HL-60 (cell line): ENCODE results near the gene KLK10.

Experiments used
- DNase-seq, 2 experiments: peaks; one replicate each; pipeline ENCODE4 v3.0.0-alpha.2; 2010 to 2020; ENCODE audit warnings: low read depth in 1 of 2, low spot score in 1 of 2
- H3K27ac ChIP-seq: fragments of 250-450 bp; sonication (Bioruptor Pico); replicated peaks from 2 replicates; pipeline ENCODE4 v1.5.1; 2020; ENCODE audit warnings: mild to moderate bottlenecking, moderate library complexity
- H3K27me3 ChIP-seq: fragments of 250-450 bp; sonication (Bioruptor Pico); 2 replicates; pipeline ENCODE4 v1.5.1; 2021; ENCODE audit warnings: mild to moderate bottlenecking, moderate library complexity; ENCODE audit not compliant: insufficient read depth, poor library complexity, severe bottlenecking
- H3K4me3 ChIP-seq: replicated peaks from 2 replicates; pipeline ENCODE4 v1.5.1; 2011; ENCODE audit warnings: mild to moderate bottlenecking, control low read depth, low read length; ENCODE audit not compliant: insufficient read depth
- CTCF ChIP-seq: IDR thresholded peaks from one replicate; pipeline ENCODE4 v1.5.1; 2011; ENCODE audit warnings: low read length, control low read depth, inconsistent platforms; ENCODE audit not compliant: insufficient read depth
- GABPA ChIP-seq: IDR thresholded peaks from 2 replicates; pipeline ENCODE4 v1.6.1; 2012; ENCODE audit warnings: low read depth
- POLR2AphosphoS5 ChIP-seq: IDR thresholded peaks from 2 replicates; pipeline ENCODE4 v1.6.1; 2012; ENCODE audit warnings: low read depth
- REST ChIP-seq: IDR thresholded peaks from 2 replicates; pipeline ENCODE4 v1.6.1; 2012; ENCODE audit warnings: low read depth; ENCODE audit not compliant: insufficient replicate concordance
- SPI1 ChIP-seq: IDR thresholded peaks from 2 replicates; pipeline ENCODE4 v1.6.1; 2012; ENCODE audit warnings: low read depth, mild to moderate bottlenecking, borderline replicate concordance

KLK10 gene

GRCh38 chr19:51010066-51010795, 9.3 kb downstream of the KLK10 start:
- Histone ChIP-seq H3K27ac (no peak overlapping the region), H3K4me3 (no peak overlapping the region), H3K27me3 (no peaks in the 10 kb centered on the region)
- no peak for DNase-seq
- TF ChIP-seq GABPA (no peak), REST (no peak), CTCF (no peak), SPI1 (no peak), POLR2AphosphoS5 (no peak)

GRCh38 chr19:51009061-51009891, 10.2 kb downstream of the KLK10 start:
- Histone ChIP-seq H3K4me3 (no peak overlapping the region), H3K27me3 (no peaks in the 10 kb centered on the region), H3K27ac (no peak overlapping the region)
- DNase-seq, result no peak
- TF ChIP-seq GABPA, result no peak

GRCh38 chr19:51007488-51007887, 12.0 kb downstream of the KLK10 start:
- TF ChIP-seq GABPA (no peak), REST (no peak)
- no peak for DNase-seq

GRCh38 chr19:51006406-51006805, 13.1 kb downstream of the KLK10 start:
- no peak for TF ChIP-seq POLR2AphosphoS5
- no peak for TF ChIP-seq GABPA
- no peak for TF ChIP-seq SPI1
- no peak for TF ChIP-seq REST
- no peak for TF ChIP-seq CTCF
- Histone ChIP-seq H3K4me3 (no peak overlapping the region), H3K27me3 (peaks cover 3% of the 10 kb centered on the region), H3K27ac (no peak overlapping the region)
- no peak for DNase-seq

More at GRCh38 chr19:51007488-51007887, 12.0 kb downstream of the KLK10 start:
- Histone ChIP-seq H3K4me3 (no peak overlapping the region), H3K27me3 (peaks cover 1% of the 10 kb centered on the region), H3K27ac (no peak overlapping the region)
